H1 (cell line): ENCODE measurements around the gene TMEM63C. TPM values are rescaled to one million over a fixed set of nuclear protein-coding genes. Genes with fewer than 3 reads are reported as not detected.

ENCODE experiments used
- CTCF ChIA-PET: fragments of 300-600 bp; sonication (Branson Sonifier 250); formaldehyde crosslinking; loops from one replicate; lab custom pipeline; 2021; ENCODE audit not compliant: partially characterized antibody; lab: Charles Lee
- POLR2A ChIA-PET: fragments of 300-600 bp; sonication (Branson Sonifier 250); formaldehyde crosslinking; loops from one replicate; lab custom pipeline; 2021; ENCODE audit warnings: inconsistent platforms; ENCODE audit not compliant: partially characterized antibody; lab: Charles Lee
- DNase-seq, 2 experiments: peaks; one replicate each; pipeline versions ENCODE4 v3.0.0 to v3.0.0-alpha.2; 2010 to 2022; ENCODE audit warnings: low spot score in 2 of 2, low read depth in 1 of 2, mixed read lengths in 1 of 2
- FAIRE-seq: peaks from 2 replicates; lab custom pipeline; 2011; peaks lifted over from hg19 to GRCh38; lab: Jason Lieb, UNC
- H2AFZ ChIP-seq: 2 replicates; pipeline ENCODE4 v1.8.1; 2012; ENCODE audit warnings: low read length, inconsistent platforms
- H2AK5ac ChIP-seq: 2 replicates; pipeline ENCODE4 v1.6.1; 2013; ENCODE audit warnings: low read depth, low read length
- H2BK120ac ChIP-seq: replicated peaks from 2 replicates; pipeline ENCODE3; 2013; ENCODE audit warnings: low read depth, low read length, inconsistent platforms
- H2BK12ac ChIP-seq: 2 replicates; pipeline ENCODE4 v1.6.1; 2013; ENCODE audit warnings: low read depth, low read length
- H2BK15ac ChIP-seq: 2 replicates; pipeline ENCODE4 v1.6.1; 2013; ENCODE audit warnings: low read length
- H2BK20ac ChIP-seq: 2 replicates; pipeline ENCODE4 v1.6.1; 2013; ENCODE audit warnings: low read length
- H2BK5ac ChIP-seq: 2 replicates; pipeline ENCODE4 v1.6.1; 2013; ENCODE audit warnings: low read depth, low read length
- H3K14ac ChIP-seq: 2 replicates; pipeline ENCODE4 v1.6.1; 2013; ENCODE audit warnings: inconsistent platforms; ENCODE audit not compliant: insufficient read length
- H3K18ac ChIP-seq: 2 replicates; pipeline ENCODE4 v1.6.1; 2013; ENCODE audit warnings: low read length; ENCODE audit errors: extremely low read depth
- H3K23ac ChIP-seq: 2 replicates; pipeline ENCODE4 v1.6.1; 2013; ENCODE audit warnings: inconsistent platforms; ENCODE audit not compliant: insufficient read length
- H3K23me2 ChIP-seq: 2 replicates; pipeline ENCODE4 v1.6.1; 2013; ENCODE audit warnings: low read depth, low read length
- H3K27ac ChIP-seq: 2 replicates; pipeline ENCODE4 v1.6.1; 2011; ENCODE audit warnings: low read depth, low read length, inconsistent platforms
- H3K27me3 ChIP-seq, 4 experiments: replicated peaks in 1 of 4; 1 replicate in 1 of 4; 2 replicates in 3 of 4; pipeline versions ENCODE4 v1.6.1 to v1.8.1; 2011 to 2013; ENCODE audit warnings: low read length in 3 of 4, mild to moderate bottlenecking in 3 of 4, inconsistent platforms in 2 of 4, mixed read lengths in 2 of 4, moderate library complexity in 1 of 4; ENCODE audit not compliant: control insufficient read depth in 3 of 4, insufficient read depth in 3 of 4; ENCODE audit errors: extremely low read depth in 1 of 4
- H3K36me3 ChIP-seq, 4 experiments: 2 replicates each; pipeline versions ENCODE4 v1.6.1 to v1.8.1; 2011 to 2013; ENCODE audit warnings: mild to moderate bottlenecking in 4 of 4, low read length in 3 of 4, moderate library complexity in 2 of 4, control low read depth in 1 of 4, inconsistent platforms in 1 of 4; ENCODE audit not compliant: insufficient read depth in 4 of 4, control insufficient read depth in 2 of 4
- H3K4ac ChIP-seq: replicated peaks from 2 replicates; pipeline ENCODE3; 2013; ENCODE audit warnings: low read length, low read depth, mixed read lengths, inconsistent platforms; ENCODE audit not compliant: insufficient read length
- H3K4me1 ChIP-seq, 4 experiments: replicated peaks in 1 of 4; 1 replicate in 1 of 4; 2 replicates in 3 of 4; pipeline versions ENCODE4 v1.6.1 to v1.8.1; 2011 to 2013; ENCODE audit warnings: low read length in 3 of 4, inconsistent platforms in 2 of 4, mixed read lengths in 1 of 4; ENCODE audit not compliant: insufficient read depth in 4 of 4, control insufficient read depth in 3 of 4
- H3K4me2 ChIP-seq, 2 experiments: 2 replicates each; pipeline versions ENCODE4 v1.6.1 to v1.8.1; 2011 to 2013; ENCODE audit warnings: low read depth in 2 of 2, low read length in 2 of 2, control low read depth in 1 of 2, inconsistent platforms in 1 of 2, mild to moderate bottlenecking in 1 of 2; ENCODE audit not compliant: insufficient read depth in 1 of 2
- H3K4me3 ChIP-seq, 4 experiments: fragments of 200-600, 300-600 bp in 1 of 4; sonication (generic), shearing (Covaris generic), sonication (Bioruptor Twin) in 1 of 4; 2 replicates each; pipeline versions ENCODE4 v1.5.1 to v1.8.1; 2011 to 2016; ENCODE audit warnings: low read length in 4 of 4, low read depth in 3 of 4, control low read depth in 2 of 4, inconsistent platforms in 2 of 4, mild to moderate bottlenecking in 2 of 4, mixed read lengths in 1 of 4, moderate library complexity in 1 of 4; ENCODE audit not compliant: insufficient read depth in 2 of 4; ENCODE audit errors: extremely low read depth in 1 of 4
- H3K56ac ChIP-seq: replicated peaks from 2 replicates; pipeline ENCODE3; 2013; ENCODE audit warnings: low read depth, mild to moderate bottlenecking, mixed read lengths, low read length, inconsistent platforms; ENCODE audit not compliant: insufficient read length
- H3K79me1 ChIP-seq: 2 replicates; pipeline ENCODE4 v1.6.1; 2013; ENCODE audit warnings: low read depth, low read length, control low read depth
- H3K79me2 ChIP-seq, 2 experiments: 2 replicates each; pipeline versions ENCODE4 v1.6.1 to v1.8.1; 2012 to 2013; ENCODE audit warnings: low read length in 2 of 2, mild to moderate bottlenecking in 2 of 2, inconsistent platforms in 1 of 2; ENCODE audit not compliant: insufficient read depth in 2 of 2, control insufficient read depth in 1 of 2
- H3K9ac ChIP-seq, 4 experiments: replicated peaks in 1 of 4; 1 replicate in 1 of 4; 2 replicates in 3 of 4; pipeline versions ENCODE4 v1.6.1 to v1.8.1; 2011 to 2013; ENCODE audit warnings: low read depth in 3 of 4, low read length in 3 of 4, control low read depth in 2 of 4, mild to moderate bottlenecking in 2 of 4, moderate library complexity in 2 of 4, inconsistent platforms in 1 of 4; ENCODE audit errors: extremely low read depth in 1 of 4
- H3K9me3 ChIP-seq, 2 experiments: 2 replicates each; pipeline versions ENCODE4 v1.6.1 to v1.8.1; 2012 to 2013; ENCODE audit warnings: mild to moderate bottlenecking in 2 of 2, moderate library complexity in 2 of 2, control low read depth in 1 of 2, inconsistent platforms in 1 of 2, low read depth in 1 of 2, low read length in 1 of 2, mixed read lengths in 1 of 2; ENCODE audit not compliant: insufficient read depth in 2 of 2
- H4K20me1 ChIP-seq, 2 experiments: replicated peaks in 1 of 2; 2 replicates each; pipeline versions ENCODE3 to v1.8.1; 2011 to 2013; ENCODE audit warnings: inconsistent platforms in 2 of 2, low read length in 2 of 2, mild to moderate bottlenecking in 1 of 2; ENCODE audit not compliant: insufficient read depth in 2 of 2, control insufficient read depth in 1 of 2
- H4K5ac ChIP-seq: 2 replicates; pipeline ENCODE4 v1.6.1; 2013; ENCODE audit warnings: low read length, low read depth, mixed read lengths, inconsistent platforms; ENCODE audit not compliant: insufficient read length
- H4K8ac ChIP-seq: 2 replicates; pipeline ENCODE4 v1.8.0; 2013; ENCODE audit warnings: mild to moderate bottlenecking, moderate library complexity, low read length, inconsistent platforms; ENCODE audit not compliant: insufficient read depth; ENCODE audit errors: extremely low read depth
- H4K91ac ChIP-seq: replicated peaks from 2 replicates; pipeline ENCODE3; 2013; ENCODE audit warnings: low read length, mixed read lengths, inconsistent platforms; ENCODE audit not compliant: insufficient read length
- NANOG ChIP-seq: IDR thresholded peaks from 2 replicates; pipeline ENCODE4 v1.6.1; 2011; ENCODE audit warnings: low read length, low read depth, mild to moderate bottlenecking, inconsistent platforms; ENCODE audit not compliant: insufficient read depth, poor library complexity, severe bottlenecking
- SP1 ChIP-seq: IDR thresholded peaks from 2 replicates; pipeline ENCODE4 v1.6.1; 2011; ENCODE audit warnings: low read depth, low read length
- SP4 ChIP-seq: IDR thresholded peaks from 2 replicates; pipeline ENCODE4 v1.6.1; 2012; ENCODE audit warnings: low read length, inconsistent platforms
- WGBS, 2 experiments: shearing (Covaris generic) in 1 of 2; methylation state at CpG; one replicate each; pipeline versions ENCODE4 v1.1.6 to v1.1.7; 2013 to 2015; ENCODE audit warnings: low lambda C conversion rate in 2 of 2, mixed read lengths in 2 of 2, inconsistent platforms in 1 of 2, low coverage in 1 of 2, missing lambda C conversion rate in 1 of 2; ENCODE audit not compliant: insufficient replicate concordance in 2 of 2, insufficient coverage in 1 of 2, insufficient read length in 1 of 2; ENCODE audit errors: extremely low coverage in 1 of 2, missing lambda C conversion rate in 1 of 2; 5-methylcytosine and 5-hydroxymethylcytosine counted together
- polyA plus RNA-seq, 7 experiments: library from polyadenylated mRNA; depleted of rRNA in 3 of 7; stranded (reverse) in 5 of 7; unstranded in 2 of 7; fragments of >200 nt in 5 of 7; fragments of 200-250 nt in 2 of 7; gene quantifications; 1 replicate in 5 of 7; 2 replicates in 1 of 7; 4 replicates in 1 of 7; pipeline versions ENCODE4 v1.2.1 to v1.2.3, GENCODE V29; 2011 to 2013; ENCODE audit warnings: missing spikeins in 2 of 7, mixed read lengths in 2 of 7
- total RNA-seq: library from RNA; stranded (reverse); fragmentation: NEBNext Ultra II Directional; extraction: Animal tissue kit (Norgen Biotek cat#: 25700); gene quantifications from 2 replicates; pipeline ENCODE4 v1.2.1, GENCODE V29; 2021
- TF ChIP-seq, protein P1 (sequence below): IDR thresholded peaks from 2 replicates; pipeline ENCODE4 v1.6.1; 2011; ENCODE audit warnings: low read length, improper control_type of control experiment
- TF ChIP-seq, protein P2 (sequence below), 3 experiments: IDR thresholded peaks; 1 replicate in 2 of 3; 2 replicates in 1 of 3; pipeline versions ENCODE4 v1.5.1 to v1.6.1; 2011; ENCODE audit warnings: low read length in 3 of 3, mild to moderate bottlenecking in 3 of 3, inconsistent platforms in 2 of 3, low read depth in 1 of 3, moderate library complexity in 1 of 3; ENCODE audit not compliant: insufficient read depth in 1 of 3; ENCODE audit errors: control extremely low read depth in 1 of 3

TMEM63C gene
- total and polyA plus RNA-seq, 2 of the 8 experiments (the other 6 are each of a cell fraction or from before 2014, with no cell fraction given), result 3.0 to 7.6 TPM

DNA sequence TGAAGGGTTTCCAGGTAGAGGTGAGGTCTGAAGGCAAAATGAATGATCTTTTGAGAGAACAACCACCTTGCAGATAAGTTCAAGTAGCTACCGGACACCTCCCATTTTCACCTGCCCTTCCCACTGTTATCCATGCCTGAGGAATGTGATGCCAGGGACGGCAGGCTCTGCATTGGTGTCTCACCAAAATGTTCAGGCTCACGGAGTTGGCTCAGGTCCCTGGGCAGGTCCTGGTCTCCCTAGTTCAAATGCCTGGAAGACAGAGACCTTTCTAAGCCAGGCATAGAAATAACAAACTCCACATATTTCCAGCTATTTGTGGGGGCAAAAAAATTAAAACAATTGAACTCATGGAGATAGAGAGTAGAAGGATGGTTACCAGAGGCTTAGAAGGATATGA lies 36.0 kb downstream of the TMEM63C start:
- Histone ChIP-seq H3K18ac (no peak overlapping the region), H3K23me2 (0 out of 2 replicates have a peak, but pooled peaks cover 2% of the 10 kb centered on the region), H3K27ac (no peak overlapping the region), H4K20me1 (no peaks in the 10 kb centered on the region), H3K4me1 (peaks cover 8 to 31% (median 21%) of the 10 kb centered on the region in 4 experiments), H4K91ac (no peak overlapping the region), H4K8ac (no peak overlapping the region), H2BK12ac (no peak overlapping the region), H2AFZ (no peak overlapping the region), H3K36me3 (no peaks in the 10 kb centered on the region), H3K4me3 (no peak overlapping the region), H3K9ac (no peak overlapping the region), H3K14ac (no peak overlapping the region), H2AK5ac (no peak overlapping the region), H3K4ac (no peak overlapping the region), H3K79me1 (no peaks in the 10 kb centered on the region), H2BK120ac (no peak overlapping the region), H3K23ac (no peak overlapping the region), H3K4me2 (no peak overlapping the region), H3K9me3 (no peaks in the 10 kb centered on the region), H2BK5ac (no peak overlapping the region), H3K27me3 (no peaks in the 10 kb centered on the region), H2BK20ac (no peak overlapping the region), H3K79me2 (no peaks in the 10 kb centered on the region), H3K56ac (no peak overlapping the region), H2BK15ac (no peak overlapping the region), H4K5ac (no peak overlapping the region)
- no peak for DNase-seq
- ChIA-PET POLR2A (interaction anchor here (0.7 kb wide), 1 partner anchor 91 kb away, joined by 3 read pairs; no protein-coding TSS in a partner anchor), CTCF (interaction anchor here (0.6 to 19.8 kb wide), 8 partner anchors 10 to 650 kb away, joined by 3 to 233 read pairs (median 4); no protein-coding TSS in a partner anchor)
- no peak for FAIRE-seq
- TF ChIP-seq, protein P1, sequence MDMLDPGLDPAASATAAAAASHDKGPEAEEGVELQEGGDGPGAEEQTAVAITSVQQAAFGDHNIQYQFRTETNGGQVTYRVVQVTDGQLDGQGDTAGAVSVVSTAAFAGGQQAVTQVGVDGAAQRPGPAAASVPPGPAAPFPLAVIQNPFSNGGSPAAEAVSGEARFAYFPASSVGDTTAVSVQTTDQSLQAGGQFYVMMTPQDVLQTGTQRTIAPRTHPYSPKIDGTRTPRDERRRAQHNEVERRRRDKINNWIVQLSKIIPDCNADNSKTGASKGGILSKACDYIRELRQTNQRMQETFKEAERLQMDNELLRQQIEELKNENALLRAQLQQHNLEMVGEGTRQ, result no peak
- TF ChIP-seq NANOG (no peak), SP4 (no peak), SP1 (no peak)
- TF ChIP-seq, protein P2, sequence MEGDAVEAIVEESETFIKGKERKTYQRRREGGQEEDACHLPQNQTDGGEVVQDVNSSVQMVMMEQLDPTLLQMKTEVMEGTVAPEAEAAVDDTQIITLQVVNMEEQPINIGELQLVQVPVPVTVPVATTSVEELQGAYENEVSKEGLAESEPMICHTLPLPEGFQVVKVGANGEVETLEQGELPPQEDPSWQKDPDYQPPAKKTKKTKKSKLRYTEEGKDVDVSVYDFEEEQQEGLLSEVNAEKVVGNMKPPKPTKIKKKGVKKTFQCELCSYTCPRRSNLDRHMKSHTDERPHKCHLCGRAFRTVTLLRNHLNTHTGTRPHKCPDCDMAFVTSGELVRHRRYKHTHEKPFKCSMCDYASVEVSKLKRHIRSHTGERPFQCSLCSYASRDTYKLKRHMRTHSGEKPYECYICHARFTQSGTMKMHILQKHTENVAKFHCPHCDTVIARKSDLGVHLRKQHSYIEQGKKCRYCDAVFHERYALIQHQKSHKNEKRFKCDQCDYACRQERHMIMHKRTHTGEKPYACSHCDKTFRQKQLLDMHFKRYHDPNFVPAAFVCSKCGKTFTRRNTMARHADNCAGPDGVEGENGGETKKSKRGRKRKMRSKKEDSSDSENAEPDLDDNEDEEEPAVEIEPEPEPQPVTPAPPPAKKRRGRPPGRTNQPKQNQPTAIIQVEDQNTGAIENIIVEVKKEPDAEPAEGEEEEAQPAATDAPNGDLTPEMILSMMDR (IDR thresholded peaks at IDR 0.05; ENCODE audit: control extremely low read depth in 1 of 3, insufficient read depth in 1 of 3, low read depth in 1 of 3, low read length in 3 of 3), result no peak
- WGBS, 2 experiments, result 90% methylated on average over 3 of the region's 3 CpGs; no CpG with 5 or more reads in 1 of the 2 experiments
